ENCODE data around the gene CYBC1.
A peak's percentile ranks its signal among the peaks of the same experiment; 100 is the strongest.

Gene CYBC1

GRCh38 chr17:82491533-82491932, 41.0 kb upstream of the CYBC1 start:
- no peak for TF ChIP-seq Cebpa-rat (IDR thresholded peaks at IDR 0.05)
- Histone ChIP-seq H3K36me3 (peaks cover 31% of the 10 kb centered on the region), H4K20me1 (0 out of 2 replicates have a peak, but pooled peaks cover 8% of the 10 kb centered on the region), H3K27me3 (no peaks in the 10 kb centered on the region), H3K4me2 (peak overlapping the region; percentile 74; the same call in 1 of the 2 replicates), H3K27ac (peak overlapping the region; percentile 74), H3K9ac (no peak overlapping the region; the same call in 1 of the 2 replicates), H3K4me3 (no peak overlapping the region), H3K9me3 (no peaks in the 10 kb centered on the region), H3K4me1 (peaks cover 75% of the 10 kb centered on the region)

- Histone ChIP-seq H3K4me1 (peaks cover 71% of the 10 kb centered on the region), H3K27me3 (no peaks in the 10 kb centered on the region), H3K9ac (peak overlapping the region; percentile 58), H4K20me1 (0 out of 2 replicates have a peak, but pooled peaks cover 11% of the 10 kb centered on the region), H3K27ac (peak overlapping the region; percentile 74), H3K9me3 (no peaks in the 10 kb centered on the region), H3K4me3 (no peak overlapping the region), H3K4me2 (peak overlapping the region; percentile 74), H3K36me3 (peaks cover 34% of the 10 kb centered on the region)
- no peak for TF ChIP-seq Cebpa-rat (IDR thresholded peaks at IDR 0.05)
Observed at GRCh38 chr17:82491196-82491530, 40.6 kb upstream of the CYBC1 start.

GRCh38 chr17:82490512-82491195, 40.1 kb upstream of the CYBC1 start:
- Histone ChIP-seq H3K36me3 (peaks cover 39% of the 10 kb centered on the region), H3K4me2 (peak overlapping the region; percentile 74), H3K4me3 (no peak overlapping the region), H3K27me3 (no peaks in the 10 kb centered on the region), H4K20me1 (0 out of 2 replicates have a peak, but pooled peaks cover 11% of the 10 kb centered on the region), H3K4me1 (peaks cover 69% of the 10 kb centered on the region), H3K9ac (peak overlapping the region; percentile 58), H3K27ac (peak overlapping the region; percentile 74), H3K9me3 (no peaks in the 10 kb centered on the region)
- no peak for TF ChIP-seq Cebpa-rat (IDR thresholded peaks at IDR 0.05)

GRCh38 chr17:82489851-82490511, 39.4 kb upstream of the CYBC1 start:
- Histone ChIP-seq H3K4me3 (no peak overlapping the region), H3K4me2 (peak overlapping the region; percentile 74), H3K36me3 (peaks cover 46% of the 10 kb centered on the region), H3K9me3 (no peaks in the 10 kb centered on the region), H3K9ac (peak overlapping the region; percentile 58), H3K27ac (peak overlapping the region; percentile 74), H4K20me1 (0 out of 2 replicates have a peak, but pooled peaks cover 11% of the 10 kb centered on the region), H3K4me1 (peaks cover 66% of the 10 kb centered on the region), H3K27me3 (no peaks in the 10 kb centered on the region)
- no peak for TF ChIP-seq Cebpa-rat (IDR thresholded peaks at IDR 0.05)

- Histone ChIP-seq H3K36me3 (peaks cover 55% of the 10 kb centered on the region), H3K4me2 (peak overlapping the region; percentile 74), H3K9me3 (no peaks in the 10 kb centered on the region), H3K9ac (peak overlapping the region; percentile 32; the same call in 1 of the 2 replicates), H4K20me1 (0 out of 2 replicates have a peak, but pooled peaks cover 13% of the 10 kb centered on the region), H3K27ac (peak overlapping the region; percentile 74), H3K4me1 (peaks cover 59% of the 10 kb centered on the region), H3K4me3 (no peak overlapping the region), H3K27me3 (no peaks in the 10 kb centered on the region)
- TF ChIP-seq Cebpa-rat (IDR thresholded peaks at IDR 0.05), result no peak
Observed at GRCh38 chr17:82489117-82489516, 38.6 kb upstream of the CYBC1 start.

- H3K4me1 ChIP-seq, result peaks cover 47% of the 10 kb centered on the region
- H3K4me3 ChIP-seq, result no peak overlapping the region
- no peak for TF ChIP-seq Cebpa-rat (IDR thresholded peaks at IDR 0.05)
- no peaks in the 10 kb centered on the region for H3K27me3 ChIP-seq
- H3K9ac ChIP-seq, result no peak overlapping the region
- H3K4me2 ChIP-seq, result no peak overlapping the region
- no peak overlapping the region; the same call in 1 of the 2 replicates for H3K27ac ChIP-seq
- H4K20me1 ChIP-seq, result peaks cover 23% of the 10 kb centered on the region; the same call in 1 of the 2 replicates
- no peaks in the 10 kb centered on the region for H3K9me3 ChIP-seq
- peaks cover 67% of the 10 kb centered on the region for H3K36me3 ChIP-seq
Observed at GRCh38 chr17:82487910-82488309, 37.4 kb upstream of the CYBC1 start.

GRCh38 chr17:82486231-82487094, 35.9 kb upstream of the CYBC1 start:
- H3K27me3 ChIP-seq, result no peaks in the 10 kb centered on the region
- H3K4me1 ChIP-seq, result peaks cover 36% of the 10 kb centered on the region
- H3K9ac ChIP-seq, result no peak overlapping the region
- no peak overlapping the region for H3K4me3 ChIP-seq
- TF ChIP-seq Cebpa-rat (IDR thresholded peaks at IDR 0.05), result no peak
- H3K36me3 ChIP-seq, result peaks cover 81% of the 10 kb centered on the region
- no peaks in the 10 kb centered on the region for H3K9me3 ChIP-seq
- H3K4me2 ChIP-seq, result no peak overlapping the region
- H4K20me1 ChIP-seq, result peaks cover 33% of the 10 kb centered on the region
- peak overlapping the region; percentile 35; the same call in 1 of the 2 replicates for H3K27ac ChIP-seq

- H3K4me3 ChIP-seq, result no peak overlapping the region
- no peak overlapping the region for H3K27ac ChIP-seq
- H3K27me3 ChIP-seq, result no peaks in the 10 kb centered on the region
- peaks cover 49% of the 10 kb centered on the region for H4K20me1 ChIP-seq
- TF ChIP-seq Cebpa-rat (IDR thresholded peaks at IDR 0.05), result no peak
- peaks cover 100% of the 10 kb centered on the region for H3K36me3 ChIP-seq
- no peak overlapping the region for H3K9ac ChIP-seq
- H3K9me3 ChIP-seq, result no peaks in the 10 kb centered on the region
- H3K4me1 ChIP-seq, result peaks cover 10% of the 10 kb centered on the region
- H3K4me2 ChIP-seq, result no peak overlapping the region
Observed at GRCh38 chr17:82483836-82484235, 33.3 kb upstream of the CYBC1 start.

- Histone ChIP-seq H4K20me1 (peaks cover 55% of the 10 kb centered on the region), H3K4me2 (no peak overlapping the region), H3K9me3 (no peaks in the 10 kb centered on the region), H3K4me3 (no peak overlapping the region), H3K27ac (no peak overlapping the region), H3K4me1 (peaks cover 7% of the 10 kb centered on the region; the same call in 1 of the 2 replicates), H3K36me3 (peaks cover 100% of the 10 kb centered on the region), H3K9ac (no peak overlapping the region), H3K27me3 (no peaks in the 10 kb centered on the region)
- TF ChIP-seq Cebpa-rat (IDR thresholded peaks at IDR 0.05), result no peak
Observed at GRCh38 chr17:82483204-82483660, 32.7 kb upstream of the CYBC1 start.

Data from BLaER1 (cell line).